ENCODE results near the gene RTP4. TPM values are rescaled to one million over a fixed set of nuclear protein-coding genes. Genes with fewer than 3 reads are reported as not detected.

The RTP4 gene
- total and polyA plus RNA-seq, 2 donors (not counting 1 experiment from before 2014, with no cell fraction given) = 1.0 to 3.5 TPM

DNA sequence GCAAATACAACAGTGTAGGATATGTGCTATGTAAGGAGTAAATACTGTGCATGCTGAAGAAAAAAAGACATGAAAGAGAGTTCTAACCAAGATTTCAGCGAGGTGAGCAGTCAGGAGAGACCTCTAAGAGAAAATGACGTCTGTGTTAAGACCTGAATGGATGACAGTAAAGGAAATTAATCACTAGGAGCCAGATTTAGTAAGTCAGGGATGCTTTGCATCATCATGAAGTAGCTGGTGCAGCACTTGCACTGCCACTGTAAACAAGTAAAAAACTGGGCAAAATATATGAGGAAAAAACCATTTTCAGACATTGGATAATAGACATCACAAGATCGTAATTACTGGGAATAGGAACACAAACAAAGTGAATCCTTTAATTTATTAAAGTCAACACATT is 32.6 kb downstream of the RTP4 start:
- Histone ChIP-seq H3K9me3 (ENCODE audit: control insufficient read depth, insufficient read depth, low read depth, low read length) (no peaks in the 10 kb centered on the region), H3K79me2 (ENCODE audit: control insufficient read depth, insufficient read depth, low read length) (no peaks in the 10 kb centered on the region), H3K36me3 (ENCODE audit: control insufficient read depth, insufficient read depth, low read length) (no peaks in the 10 kb centered on the region), H3K27ac (ENCODE audit: insufficient read depth, low read length) (no peak overlapping the region), H3K27me3 (ENCODE audit: control insufficient read depth, insufficient read depth, low read length) (no peaks in the 10 kb centered on the region), H2AFZ (ENCODE audit: low read length) (no peak overlapping the region), H3K4me2 (ENCODE audit: extremely low read depth, insufficient read depth, low read length) (no peak overlapping the region), H4K20me1 (ENCODE audit: control insufficient read depth, extremely low read depth, insufficient read depth, low read length) (no peaks in the 10 kb centered on the region), H3K4me3 (replicated peaks in 1 of 4; ENCODE audit: control extremely low read depth in 1 of 4, insufficient read depth in 1 of 4, low read depth in 3 of 4, low read length in 4 of 4) (no peak overlapping the region), H3K9ac (ENCODE audit: insufficient read depth, low read length) (no peak overlapping the region), H3K4me1 (ENCODE audit: control insufficient read depth, extremely low read depth, insufficient read depth, low read length) (peaks cover 7% of the 10 kb centered on the region)
- no peak for DNase-seq (ENCODE audit: low read depth in 2 of 2)
- TF ChIP-seq, protein P1, sequence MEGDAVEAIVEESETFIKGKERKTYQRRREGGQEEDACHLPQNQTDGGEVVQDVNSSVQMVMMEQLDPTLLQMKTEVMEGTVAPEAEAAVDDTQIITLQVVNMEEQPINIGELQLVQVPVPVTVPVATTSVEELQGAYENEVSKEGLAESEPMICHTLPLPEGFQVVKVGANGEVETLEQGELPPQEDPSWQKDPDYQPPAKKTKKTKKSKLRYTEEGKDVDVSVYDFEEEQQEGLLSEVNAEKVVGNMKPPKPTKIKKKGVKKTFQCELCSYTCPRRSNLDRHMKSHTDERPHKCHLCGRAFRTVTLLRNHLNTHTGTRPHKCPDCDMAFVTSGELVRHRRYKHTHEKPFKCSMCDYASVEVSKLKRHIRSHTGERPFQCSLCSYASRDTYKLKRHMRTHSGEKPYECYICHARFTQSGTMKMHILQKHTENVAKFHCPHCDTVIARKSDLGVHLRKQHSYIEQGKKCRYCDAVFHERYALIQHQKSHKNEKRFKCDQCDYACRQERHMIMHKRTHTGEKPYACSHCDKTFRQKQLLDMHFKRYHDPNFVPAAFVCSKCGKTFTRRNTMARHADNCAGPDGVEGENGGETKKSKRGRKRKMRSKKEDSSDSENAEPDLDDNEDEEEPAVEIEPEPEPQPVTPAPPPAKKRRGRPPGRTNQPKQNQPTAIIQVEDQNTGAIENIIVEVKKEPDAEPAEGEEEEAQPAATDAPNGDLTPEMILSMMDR (conservative IDR thresholded peaks at IDR 0.05 in 1 of 2, IDR thresholded peaks at IDR 0.05 in 1 of 2; ENCODE audit: low read depth in 1 of 2, low read length in 2 of 2) = no peak
- no peak for TF ChIP-seq EZH2 (IDR thresholded peaks at IDR 0.05; ENCODE audit: low read length, missing control alignments)

GRCh38 chr3:187401856-187402255 is 33.7 kb downstream of the RTP4 start:
- Histone ChIP-seq H3K79me2 (ENCODE audit: control insufficient read depth, insufficient read depth, low read length) (no peaks in the 10 kb centered on the region), H3K9me3 (ENCODE audit: control insufficient read depth, insufficient read depth, low read depth, low read length) (no peaks in the 10 kb centered on the region), H3K27me3 (ENCODE audit: control insufficient read depth, insufficient read depth, low read length) (no peaks in the 10 kb centered on the region), H3K9ac (ENCODE audit: insufficient read depth, low read length) (no peak overlapping the region), H4K20me1 (ENCODE audit: control insufficient read depth, extremely low read depth, insufficient read depth, low read length) (no peaks in the 10 kb centered on the region), H3K4me3 (replicated peaks in 1 of 4; ENCODE audit: control extremely low read depth in 1 of 4, insufficient read depth in 1 of 4, low read depth in 3 of 4, low read length in 4 of 4) (no peak overlapping the region), H3K27ac (ENCODE audit: insufficient read depth, low read length) (no peak overlapping the region), H3K36me3 (ENCODE audit: control insufficient read depth, insufficient read depth, low read length) (no peaks in the 10 kb centered on the region), H3K4me1 (ENCODE audit: control insufficient read depth, extremely low read depth, insufficient read depth, low read length) (peaks cover 7% of the 10 kb centered on the region), H3K4me2 (ENCODE audit: extremely low read depth, insufficient read depth, low read length) (no peak overlapping the region), H2AFZ (ENCODE audit: low read length) (no peak overlapping the region)
- DNase-seq (ENCODE audit: low read depth in 2 of 2) = no peak
- no peak for TF ChIP-seq EZH2 (IDR thresholded peaks at IDR 0.05; ENCODE audit: low read length, missing control alignments)

- Histone ChIP-seq H3K36me3 (ENCODE audit: control insufficient read depth, insufficient read depth, low read length) (no peaks in the 10 kb centered on the region), H3K4me3 (replicated peaks in 1 of 4; ENCODE audit: control extremely low read depth in 1 of 4, insufficient read depth in 1 of 4, low read depth in 3 of 4, low read length in 4 of 4) (no peak overlapping the region), H3K9ac (ENCODE audit: insufficient read depth, low read length) (no peak overlapping the region), H3K4me2 (ENCODE audit: extremely low read depth, insufficient read depth, low read length) (peak overlapping the region; percentile 19), H3K79me2 (ENCODE audit: control insufficient read depth, insufficient read depth, low read length) (no peaks in the 10 kb centered on the region), H3K27ac (ENCODE audit: insufficient read depth, low read length) (peak overlapping the region; percentile 55), H3K4me1 (ENCODE audit: control insufficient read depth, extremely low read depth, insufficient read depth, low read length) (peaks cover 7% of the 10 kb centered on the region), H3K27me3 (ENCODE audit: control insufficient read depth, insufficient read depth, low read length) (no peaks in the 10 kb centered on the region), H3K9me3 (ENCODE audit: control insufficient read depth, insufficient read depth, low read depth, low read length) (no peaks in the 10 kb centered on the region), H4K20me1 (ENCODE audit: control insufficient read depth, extremely low read depth, insufficient read depth, low read length) (no peaks in the 10 kb centered on the region), H2AFZ (ENCODE audit: low read length) (no peak overlapping the region)
- no peak for TF ChIP-seq EZH2 (IDR thresholded peaks at IDR 0.05; ENCODE audit: low read length, missing control alignments)
- TF ChIP-seq, protein P1 (conservative IDR thresholded peaks at IDR 0.05 in 1 of 2, IDR thresholded peaks at IDR 0.05 in 1 of 2; ENCODE audit: low read depth in 1 of 2, low read length in 2 of 2) = no peak
- peak; percentile 79 to 97 for DNase-seq (ENCODE audit: low read depth in 2 of 2)
Observed at GRCh38 chr3:187403768-187404288, 35.6 kb downstream of the RTP4 start.
